OCI-LY1 (cell line): ENCODE measurements around the gene TECTA.

Experiments used
- H2AFZ ChIP-seq: fragments of 200-600 bp; sonication (generic), shearing (Covaris generic); 2 replicates; pipeline ENCODE4 v1.6.0; 2014; ENCODE audit warnings: antibody characterized with exemption, mild to moderate bottlenecking, low read length
- H3F3A ChIP-seq: fragments of 200-600 bp; sonication (generic), shearing (Covaris generic); 2 replicates; pipeline ENCODE4 v1.6.0; 2014; ENCODE audit warnings: mild to moderate bottlenecking, antibody characterized with exemption, low read length, moderate library complexity; ENCODE audit not compliant: insufficient read depth
- H3K27ac ChIP-seq: fragments of 200-600 bp; sonication (generic); 2 replicates; pipeline ENCODE4 v1.5.1; 2014; ENCODE audit warnings: low read length, mixed run types, mild to moderate bottlenecking, low read depth; ENCODE audit not compliant: poor library complexity, severe bottlenecking
- H3K27me3 ChIP-seq: fragments of 200-600 bp; sonication (generic); 2 replicates; pipeline ENCODE4 v1.6.0; 2014; ENCODE audit warnings: antibody characterized with exemption, mild to moderate bottlenecking, low read length, moderate library complexity; ENCODE audit not compliant: insufficient read depth
- H3K36me3 ChIP-seq: fragments of 200-600 bp; sonication (generic); 2 replicates; pipeline ENCODE4 v1.6.1; 2014; ENCODE audit warnings: mild to moderate bottlenecking, antibody characterized with exemption, low read length, moderate library complexity, mixed read lengths; ENCODE audit not compliant: insufficient read depth
- H3K4me1 ChIP-seq: fragments of 200-600 bp; sonication (generic); 2 replicates; pipeline ENCODE4 v1.5.1; 2014; ENCODE audit warnings: mild to moderate bottlenecking, low read length, moderate library complexity; ENCODE audit not compliant: insufficient read depth, severe bottlenecking
- H3K4me2 ChIP-seq: fragments of 200-600 bp; sonication (generic), shearing (Covaris generic); 2 replicates; pipeline ENCODE4 v1.6.1; 2014; ENCODE audit warnings: low read length
- H3K4me3 ChIP-seq: fragments of 200-600 bp; sonication (generic); 2 replicates; pipeline ENCODE4 v1.5.1; 2014; ENCODE audit warnings: low read length, low read depth, mild to moderate bottlenecking, mixed read lengths; ENCODE audit not compliant: poor library complexity, severe bottlenecking
- H3K79me2 ChIP-seq: fragments of 200-600 bp; shearing (Covaris generic); 2 replicates; pipeline ENCODE4 v1.6.1; 2016; ENCODE audit warnings: mixed run types, low read length, mixed read lengths; ENCODE audit not compliant: insufficient read depth
- H3K9ac ChIP-seq: fragments of 200-600 bp; sonication (generic), shearing (Covaris generic); 2 replicates; pipeline ENCODE4 v1.6.1; 2014; ENCODE audit warnings: mild to moderate bottlenecking, low read length, mixed read lengths
- H3K9me2 ChIP-seq: fragments of 200-600 bp; sonication (generic), shearing (Covaris generic); 2 replicates; pipeline ENCODE4 v1.6.1; 2014; ENCODE audit warnings: low read depth, mild to moderate bottlenecking, low read length, mixed read lengths
- H3K9me3 ChIP-seq: fragments of 200-600 bp; shearing (Covaris generic); 2 replicates; pipeline ENCODE4 v1.6.1; 2014; ENCODE audit warnings: low read length, mixed read lengths
- H4K20me1 ChIP-seq: fragments of 200-600 bp; sonication (generic), shearing (Covaris generic); 2 replicates; pipeline ENCODE4 v1.6.0; 2016; ENCODE audit warnings: mild to moderate bottlenecking, low read length; ENCODE audit not compliant: insufficient read depth
- EZH2 ChIP-seq: fragments of 200-600 bp; sonication (generic), shearing (Covaris generic); IDR thresholded peaks from 2 replicates; pipeline ENCODE4 v1.8.0; 2017; ENCODE audit warnings: borderline replicate concordance, mixed run types, mild to moderate bottlenecking, antibody characterized with exemption, low read length, moderate library complexity, mixed read lengths
- TF ChIP-seq, protein P1 (sequence below): fragments of 200-600 bp; sonication (generic), shearing (Covaris generic); IDR thresholded peaks from 2 replicates; pipeline ENCODE4 v1.5.1; 2017; ENCODE audit warnings: mild to moderate bottlenecking, antibody characterized with exemption, low read length, moderate library complexity, mixed read lengths

TECTA gene

DNA sequence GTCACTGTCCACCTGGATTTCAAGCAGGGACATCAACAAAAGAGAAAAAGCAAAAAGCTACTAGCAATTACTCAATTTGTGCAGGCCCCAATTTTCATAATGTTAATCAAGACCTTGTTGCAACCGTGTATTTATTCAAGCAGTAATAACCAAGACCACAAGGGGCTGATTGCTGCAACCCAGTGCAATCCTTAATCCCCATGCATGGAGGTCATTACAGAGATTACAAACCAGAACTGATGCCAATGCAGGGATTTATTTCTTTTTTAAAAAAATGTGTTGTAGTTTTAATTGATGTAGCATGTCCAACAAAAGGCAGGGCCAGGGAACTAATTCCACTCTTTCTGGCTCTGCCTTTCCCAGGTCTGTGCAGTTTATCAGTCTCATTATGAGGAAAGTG lies 18.4 kb downstream of the TECTA start:
- Histone ChIP-seq H3K9me3 (no peaks in the 10 kb centered on the region), H4K20me1 (no peaks in the 10 kb centered on the region), H3F3A (no peaks in the 10 kb centered on the region), H3K36me3 (no peaks in the 10 kb centered on the region), H3K27ac (no peak overlapping the region), H2AFZ (no peak overlapping the region), H3K9me2 (no peaks in the 10 kb centered on the region), H3K4me1 (no peaks in the 10 kb centered on the region), H3K27me3 (0 out of 2 replicates have a peak, but pooled peaks cover 6% of the 10 kb centered on the region), H3K4me3 (no peak overlapping the region), H3K4me2 (no peak overlapping the region), H3K9ac (no peak overlapping the region), H3K79me2 (no peaks in the 10 kb centered on the region)
- no peak for TF ChIP-seq EZH2
- TF ChIP-seq, protein P1, sequence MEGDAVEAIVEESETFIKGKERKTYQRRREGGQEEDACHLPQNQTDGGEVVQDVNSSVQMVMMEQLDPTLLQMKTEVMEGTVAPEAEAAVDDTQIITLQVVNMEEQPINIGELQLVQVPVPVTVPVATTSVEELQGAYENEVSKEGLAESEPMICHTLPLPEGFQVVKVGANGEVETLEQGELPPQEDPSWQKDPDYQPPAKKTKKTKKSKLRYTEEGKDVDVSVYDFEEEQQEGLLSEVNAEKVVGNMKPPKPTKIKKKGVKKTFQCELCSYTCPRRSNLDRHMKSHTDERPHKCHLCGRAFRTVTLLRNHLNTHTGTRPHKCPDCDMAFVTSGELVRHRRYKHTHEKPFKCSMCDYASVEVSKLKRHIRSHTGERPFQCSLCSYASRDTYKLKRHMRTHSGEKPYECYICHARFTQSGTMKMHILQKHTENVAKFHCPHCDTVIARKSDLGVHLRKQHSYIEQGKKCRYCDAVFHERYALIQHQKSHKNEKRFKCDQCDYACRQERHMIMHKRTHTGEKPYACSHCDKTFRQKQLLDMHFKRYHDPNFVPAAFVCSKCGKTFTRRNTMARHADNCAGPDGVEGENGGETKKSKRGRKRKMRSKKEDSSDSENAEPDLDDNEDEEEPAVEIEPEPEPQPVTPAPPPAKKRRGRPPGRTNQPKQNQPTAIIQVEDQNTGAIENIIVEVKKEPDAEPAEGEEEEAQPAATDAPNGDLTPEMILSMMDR, result no peak

DNA sequence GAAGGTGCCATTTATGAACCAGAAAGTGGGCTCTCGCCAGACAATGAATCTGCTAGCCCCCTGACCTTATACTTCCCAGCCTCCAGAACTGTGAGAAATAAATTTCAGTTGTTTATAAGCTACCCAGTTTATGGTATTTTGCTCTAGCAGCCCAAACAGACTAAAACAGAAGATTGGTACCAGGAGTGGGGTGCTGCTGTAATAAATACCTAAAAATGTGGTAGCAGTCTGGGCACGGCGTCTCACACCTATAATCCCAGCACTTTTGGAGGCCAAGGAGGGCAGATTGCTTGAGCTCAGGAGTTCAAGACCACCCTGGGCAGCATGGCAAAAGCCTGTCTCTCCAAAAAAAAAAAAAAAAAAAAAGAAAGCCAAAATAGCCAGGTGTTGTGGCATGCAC lies 21.3 kb downstream of the TECTA start:
- Histone ChIP-seq H3K4me2 (no peak overlapping the region), H3K27ac (no peak overlapping the region), H3K79me2 (no peaks in the 10 kb centered on the region)

DNA sequence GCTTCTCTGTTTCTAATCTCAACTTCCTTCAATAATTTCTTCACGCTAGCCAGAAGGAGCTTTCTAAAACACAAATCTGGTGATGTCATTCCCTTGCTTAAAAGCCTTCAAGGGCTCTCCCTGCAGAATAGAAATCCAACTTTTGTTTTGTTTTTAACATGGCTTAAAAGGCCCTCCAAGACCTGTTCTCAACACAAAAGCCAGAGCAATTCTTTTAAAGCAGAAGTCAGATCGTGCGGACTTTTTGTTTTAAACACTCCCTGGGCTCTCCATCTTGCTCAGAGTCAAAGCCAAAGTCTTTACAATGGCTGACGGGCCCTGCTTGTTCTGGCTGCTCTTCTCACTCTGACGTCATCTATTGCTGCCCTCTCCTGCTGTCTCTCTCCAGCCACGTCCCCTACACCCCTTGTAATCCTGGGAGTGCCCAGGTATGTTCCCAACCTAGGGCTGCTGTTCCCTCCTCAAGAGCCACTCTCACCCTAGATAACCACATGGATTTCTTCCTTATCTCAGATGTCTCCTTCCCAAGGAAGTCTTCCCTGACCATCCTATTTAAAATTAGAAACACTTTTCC lies 22.5 kb downstream of the TECTA start:
- Histone ChIP-seq H3K9me3 (no peaks in the 10 kb centered on the region), H3K27ac (no peak overlapping the region), H4K20me1 (no peaks in the 10 kb centered on the region), H3K79me2 (no peaks in the 10 kb centered on the region), H3K36me3 (no peaks in the 10 kb centered on the region), H2AFZ (no peak overlapping the region), H3K4me1 (no peaks in the 10 kb centered on the region), H3K4me2 (no peak overlapping the region), H3F3A (no peaks in the 10 kb centered on the region), H3K9me2 (no peaks in the 10 kb centered on the region), H3K27me3 (0 out of 2 replicates have a peak, but pooled peaks cover 1% of the 10 kb centered on the region), H3K4me3 (no peak overlapping the region), H3K9ac (no peak overlapping the region)
- TF ChIP-seq, protein P1, result no peak
- TF ChIP-seq EZH2, result no peak

More for the DNA sequence above, 21.3 kb downstream of the TECTA start:
- Histone ChIP-seq H3K9ac (no peak overlapping the region), H3K9me3 (no peaks in the 10 kb centered on the region), H2AFZ (no peak overlapping the region), H3F3A (no peaks in the 10 kb centered on the region), H3K27me3 (0 out of 2 replicates have a peak, but pooled peaks cover 6% of the 10 kb centered on the region), H3K4me3 (no peak overlapping the region), H3K9me2 (no peaks in the 10 kb centered on the region), H4K20me1 (no peaks in the 10 kb centered on the region), H3K36me3 (no peaks in the 10 kb centered on the region), H3K4me1 (no peaks in the 10 kb centered on the region)
- no peak for TF ChIP-seq EZH2
- TF ChIP-seq, protein P1, result no peak
